Stimulated activated CD8-positive, alpha-beta memory T cell treated with anti-CD3 and anti-CD28 coated beads, Interleukin-4, amount 100 ng/mL, for 1 hour (primary cell): Measurements from ENCODE around the gene RNF214.

Source experiments
- DNase-seq, 2 donors: peaks; one replicate each; pipeline ENCODE4 v3.0.0-alpha.2; 2020; ENCODE audit warnings: low read depth in 2 of 2, low spot score in 1 of 2

Gene RNF214

DNA sequence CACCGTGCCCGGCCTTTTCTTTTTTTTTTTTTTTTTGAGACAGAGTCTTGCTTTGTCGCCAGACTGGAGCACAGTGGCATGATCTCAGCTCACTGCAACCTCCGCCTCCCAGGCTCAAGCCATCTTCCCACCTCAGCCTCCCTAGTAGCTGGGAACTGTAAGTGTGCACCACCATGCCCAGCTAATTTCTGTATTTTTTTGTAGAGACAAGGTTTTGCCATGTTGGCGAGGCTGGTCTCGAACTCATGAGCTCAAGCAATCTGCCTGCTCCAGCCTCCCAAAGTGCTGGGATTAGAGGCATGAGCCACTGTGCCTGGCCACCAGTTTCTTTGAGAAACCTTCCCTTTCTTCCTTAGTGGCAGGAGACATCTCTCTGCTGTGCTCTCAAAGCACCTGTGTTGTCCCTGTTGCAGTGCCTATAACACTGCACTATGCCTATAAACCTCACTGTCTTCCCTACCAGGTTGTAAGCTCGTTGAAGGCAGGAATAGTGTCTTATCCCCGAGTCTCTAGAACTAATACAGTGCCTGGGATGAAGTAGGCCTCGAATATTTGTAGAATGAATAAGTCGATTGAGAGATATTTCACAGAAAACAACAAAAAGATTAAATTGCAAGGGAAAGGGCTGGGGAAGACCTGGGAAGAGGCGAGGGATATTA, 19.6 kb upstream of the RNF214 start:
- no peak for DNase-seq

DNA sequence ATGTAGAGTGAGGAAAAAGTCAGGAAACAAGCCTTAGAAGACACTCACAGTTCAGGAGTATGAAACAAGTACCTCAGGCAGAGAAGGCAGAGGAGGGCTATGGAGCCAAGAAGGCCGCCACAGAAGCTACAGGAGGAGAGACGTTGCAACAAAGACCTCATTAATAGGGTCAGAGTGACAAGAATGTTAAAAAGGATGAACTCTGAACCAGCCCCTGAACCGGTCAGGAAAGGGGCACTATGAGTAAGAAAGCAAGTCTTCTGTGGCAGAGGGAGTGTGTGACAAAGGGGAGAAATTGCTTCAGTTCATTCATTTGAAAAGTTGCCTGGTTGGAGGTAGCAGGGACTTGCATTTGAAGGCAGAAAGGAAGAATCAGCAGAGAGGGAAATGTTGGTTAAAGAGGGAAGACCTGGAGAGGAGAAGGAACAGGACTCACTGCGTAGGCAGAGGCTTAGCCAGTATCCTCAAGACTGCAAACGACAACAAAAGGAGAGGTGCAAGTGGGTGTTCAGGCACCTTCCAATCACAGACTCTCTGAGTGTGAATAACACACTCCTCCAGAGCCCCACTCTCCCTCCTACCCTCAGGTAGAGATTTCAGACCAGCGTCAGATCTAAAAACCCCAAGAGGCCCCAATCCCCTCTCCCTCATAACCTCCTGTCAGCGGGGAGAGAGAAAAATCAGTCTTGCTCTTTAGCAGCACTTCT, 17.9 kb upstream of the RNF214 start:
- no peak for DNase-seq

DNA sequence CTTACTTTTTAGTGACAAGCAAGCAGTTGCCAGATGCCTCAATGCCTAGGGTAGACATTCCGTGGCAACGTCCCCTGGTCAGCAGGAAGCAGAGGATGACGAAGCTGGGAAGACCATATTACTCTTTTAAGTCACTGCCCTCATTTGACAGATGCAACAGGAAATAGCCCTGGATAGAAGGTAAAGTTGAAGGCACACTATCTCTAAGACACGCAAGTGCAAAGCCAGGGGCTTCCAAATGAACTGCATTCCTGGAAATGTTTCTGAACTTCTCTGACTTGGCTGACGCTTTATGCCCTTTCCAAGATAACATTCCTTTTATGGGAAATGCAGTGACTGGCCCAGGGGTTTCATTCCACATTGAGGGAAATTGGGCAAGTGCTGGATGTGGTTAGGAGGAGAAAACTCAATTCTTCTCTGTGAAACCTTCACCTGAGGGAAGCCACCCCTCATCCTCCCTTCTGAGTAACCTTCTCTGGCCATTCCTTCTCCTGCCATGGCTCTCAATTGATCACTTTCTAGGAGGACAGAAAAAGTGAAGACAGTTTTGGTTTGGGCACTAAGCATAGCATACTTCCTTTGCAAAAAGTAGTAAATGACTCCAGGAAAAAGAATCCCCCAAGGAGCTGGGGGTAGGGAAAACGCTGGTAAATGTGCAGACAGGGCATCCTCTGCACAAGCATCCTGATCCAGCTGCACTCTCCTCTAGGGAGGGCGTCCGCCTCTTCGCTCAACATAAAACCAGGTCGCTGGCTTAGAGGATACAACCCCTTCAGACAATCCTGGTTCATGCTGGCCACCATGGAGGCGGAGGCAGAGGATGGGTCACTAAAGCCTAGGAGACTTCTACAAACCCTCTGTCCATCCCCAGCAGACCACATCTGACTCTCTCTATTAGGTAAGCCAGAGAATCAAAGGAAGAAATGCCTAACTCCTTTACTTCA, 15.1 kb upstream of the RNF214 start:
- DNase-seq, result no peak

DNA sequence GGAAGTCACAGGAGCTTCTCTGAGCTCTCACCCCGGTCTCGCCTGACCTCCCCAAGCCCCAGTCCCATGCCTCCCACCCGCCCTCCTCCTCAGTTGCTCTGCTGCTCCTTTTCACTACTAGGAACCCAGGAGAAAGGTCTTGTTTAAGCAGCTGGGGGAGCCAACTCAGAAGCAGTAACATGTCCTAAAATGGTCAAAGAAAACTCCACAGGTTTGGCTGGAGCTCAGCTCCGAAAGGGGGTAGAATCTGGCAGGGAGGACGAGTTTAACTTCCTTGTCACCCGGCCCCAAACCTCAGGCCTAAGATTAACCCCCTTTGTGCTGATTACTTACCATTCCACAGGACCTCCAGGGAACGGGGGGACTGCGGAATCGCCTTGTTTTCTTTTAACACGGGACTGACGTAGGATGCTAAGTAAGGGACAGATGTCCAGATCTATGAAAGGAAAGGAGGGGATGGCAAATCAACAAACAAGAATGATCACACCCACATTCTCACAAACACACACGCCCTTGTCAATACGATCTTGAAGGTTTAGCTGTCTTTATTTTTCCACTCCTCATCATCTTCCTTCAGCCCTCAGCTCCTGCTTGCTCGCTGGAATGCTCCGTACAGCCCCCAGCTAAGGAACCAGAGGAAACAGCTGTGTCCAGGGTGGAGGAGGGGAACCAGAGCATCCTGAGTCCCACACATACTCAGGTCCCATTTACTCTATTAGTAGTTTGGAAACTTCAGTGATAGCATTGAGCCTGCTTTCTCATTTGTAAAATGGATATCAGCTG, 14.1 kb upstream of the RNF214 start:
- no peak for DNase-seq

DNA sequence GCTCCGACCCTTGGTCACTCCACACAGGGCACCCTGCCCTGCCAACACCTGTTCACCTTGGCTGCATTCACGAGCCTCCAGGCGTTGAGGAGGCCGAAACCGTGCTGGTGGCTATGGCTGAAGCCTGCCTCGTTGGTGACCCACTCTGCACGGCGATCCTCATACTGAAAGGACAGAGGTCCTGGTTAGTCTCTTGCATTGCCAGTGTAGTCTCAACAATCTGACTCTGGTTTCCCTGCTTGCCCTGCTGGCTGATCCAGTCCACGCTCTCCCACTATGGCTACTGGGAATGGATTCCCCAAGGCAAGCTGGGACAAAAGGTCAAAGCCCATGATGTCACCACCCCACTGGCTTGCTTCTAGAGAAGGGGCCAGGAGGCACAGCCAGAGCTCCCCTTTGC, 13.5 kb upstream of the RNF214 start:
- no peak for DNase-seq

DNA sequence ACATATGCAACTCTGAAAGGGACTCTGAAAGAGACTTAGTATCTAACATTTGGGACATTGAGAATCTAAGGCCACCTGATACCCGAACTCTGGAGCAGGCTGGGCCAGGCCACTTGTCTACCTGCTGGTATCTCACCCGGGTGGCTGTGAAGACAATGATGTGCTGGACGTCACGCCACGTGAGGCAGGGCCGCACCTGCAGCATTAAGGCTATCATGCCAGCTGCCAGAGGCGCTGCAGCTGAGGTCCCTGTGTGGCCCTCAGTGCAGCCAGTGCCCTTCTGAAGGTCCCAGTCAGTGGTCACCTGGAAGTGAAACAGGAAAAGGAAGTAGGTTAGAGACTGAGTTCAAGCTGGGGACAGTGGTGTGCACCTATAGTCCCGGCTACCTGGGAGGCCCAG, 13.0 kb upstream of the RNF214 start:
- DNase-seq, result no peak

DNA sequence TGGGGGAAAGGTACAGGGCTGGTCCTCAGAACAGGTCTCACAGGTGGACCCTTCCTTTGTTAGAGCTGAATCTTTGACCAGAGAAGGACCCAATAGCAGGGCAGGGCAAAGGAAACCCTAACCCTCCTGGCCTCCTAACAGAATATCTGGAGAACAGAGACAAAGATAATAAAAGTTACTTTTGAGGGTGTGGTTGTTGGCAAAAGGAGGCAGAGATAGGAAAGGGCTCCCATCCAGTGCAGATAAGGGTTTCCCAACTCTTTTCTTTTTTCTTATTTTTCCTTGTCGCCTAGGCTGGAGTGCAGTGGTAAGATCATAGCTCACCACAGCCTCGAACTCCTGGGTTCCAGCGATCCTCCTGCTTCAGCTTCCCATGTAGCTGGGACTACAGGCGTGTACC, 12.5 kb upstream of the RNF214 start:
- DNase-seq, result no peak

DNA sequence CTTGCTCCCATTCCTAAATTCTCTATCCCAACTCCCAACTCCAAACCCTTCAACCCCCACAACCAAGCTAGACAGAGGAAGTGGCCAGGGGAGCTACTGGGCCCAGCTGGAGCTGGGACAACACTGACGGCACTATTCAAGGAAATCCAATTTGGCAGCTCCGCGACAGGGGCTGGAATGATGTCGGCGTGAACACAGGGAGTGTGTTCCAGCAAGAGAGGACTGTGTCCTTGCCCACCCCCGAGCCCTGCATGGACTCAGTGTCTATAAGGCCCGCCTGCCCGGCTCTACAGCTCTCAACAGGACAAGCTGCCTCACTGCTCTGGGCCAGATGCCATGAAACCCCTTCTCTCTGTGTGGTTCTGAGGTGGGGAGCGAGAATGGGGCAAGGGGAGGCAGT, 11.9 kb upstream of the RNF214 start:
- DNase-seq, result no peak

DNA sequence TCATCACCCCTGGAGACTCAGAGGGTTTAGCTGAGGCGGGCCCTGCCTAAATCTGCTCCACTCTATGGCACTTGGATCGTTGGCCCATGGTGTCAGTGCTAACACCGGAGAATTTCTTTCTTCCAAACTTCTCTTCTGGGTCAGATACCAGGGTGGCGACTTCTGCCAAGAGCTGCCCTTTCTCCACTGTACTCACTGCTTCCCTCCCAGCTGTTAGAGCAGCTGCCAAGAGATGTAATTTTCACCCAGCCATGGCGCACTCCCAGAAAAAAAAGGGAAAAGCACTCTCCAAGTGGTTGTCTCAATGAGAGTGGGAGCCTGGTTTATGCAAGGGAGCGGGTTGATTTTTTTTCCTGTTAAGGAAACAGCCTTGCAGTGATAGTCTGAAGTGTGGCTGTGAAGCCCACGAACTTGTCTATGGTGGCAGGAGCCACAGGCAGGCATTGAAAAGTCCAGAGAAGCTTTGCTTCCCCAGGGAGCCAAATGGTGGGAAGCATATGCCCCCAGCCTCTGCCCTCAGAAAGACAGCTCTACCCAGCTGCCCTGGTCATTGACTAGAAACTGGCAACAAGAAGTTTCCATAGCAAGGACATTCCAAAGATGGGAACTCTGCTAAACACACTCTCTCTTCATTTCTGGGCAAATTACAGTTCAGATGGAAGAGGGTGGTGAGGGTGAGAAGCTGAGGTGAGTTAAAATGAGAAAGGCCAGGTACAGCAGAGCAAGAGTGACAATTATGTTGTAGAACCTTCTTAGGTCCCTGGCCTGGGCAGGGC, 11.3 kb upstream of the RNF214 start:
- no peak for DNase-seq

DNA sequence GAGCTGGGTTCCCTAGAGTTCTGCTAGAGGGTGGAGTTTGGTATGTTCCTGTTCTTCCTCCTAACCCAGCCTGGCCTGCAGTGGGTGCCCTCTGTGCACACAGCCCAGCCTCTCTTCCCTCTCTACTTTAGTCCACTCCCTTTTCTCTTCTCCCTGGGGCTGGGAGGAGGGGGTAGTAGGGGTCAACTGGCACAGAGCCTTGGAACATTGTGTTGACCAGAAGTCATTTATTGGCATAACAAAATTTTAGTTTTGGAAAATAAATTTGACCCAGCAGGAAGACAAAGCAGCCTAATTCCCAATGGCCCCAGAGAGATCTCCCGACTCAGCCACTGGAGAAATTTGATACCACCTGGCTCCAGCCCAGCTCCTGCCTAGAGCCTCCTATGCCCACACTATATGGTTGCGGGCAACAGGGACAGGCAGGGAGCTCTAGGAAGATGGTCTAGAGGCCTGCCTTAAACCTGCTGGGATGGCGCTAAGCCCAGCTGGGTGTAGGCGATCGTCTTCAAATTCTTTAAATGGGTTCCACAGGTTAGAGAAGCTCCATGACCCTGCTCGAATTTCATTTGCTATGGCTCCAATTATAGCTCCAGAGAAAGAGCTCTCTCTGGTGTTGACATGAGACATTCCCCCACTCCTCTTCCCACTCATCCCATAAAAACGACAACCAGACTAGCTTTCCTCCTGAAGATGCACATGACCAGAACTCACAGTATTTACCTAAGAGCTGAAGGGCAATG, 10.5 kb upstream of the RNF214 start:
- no peak for DNase-seq

DNA sequence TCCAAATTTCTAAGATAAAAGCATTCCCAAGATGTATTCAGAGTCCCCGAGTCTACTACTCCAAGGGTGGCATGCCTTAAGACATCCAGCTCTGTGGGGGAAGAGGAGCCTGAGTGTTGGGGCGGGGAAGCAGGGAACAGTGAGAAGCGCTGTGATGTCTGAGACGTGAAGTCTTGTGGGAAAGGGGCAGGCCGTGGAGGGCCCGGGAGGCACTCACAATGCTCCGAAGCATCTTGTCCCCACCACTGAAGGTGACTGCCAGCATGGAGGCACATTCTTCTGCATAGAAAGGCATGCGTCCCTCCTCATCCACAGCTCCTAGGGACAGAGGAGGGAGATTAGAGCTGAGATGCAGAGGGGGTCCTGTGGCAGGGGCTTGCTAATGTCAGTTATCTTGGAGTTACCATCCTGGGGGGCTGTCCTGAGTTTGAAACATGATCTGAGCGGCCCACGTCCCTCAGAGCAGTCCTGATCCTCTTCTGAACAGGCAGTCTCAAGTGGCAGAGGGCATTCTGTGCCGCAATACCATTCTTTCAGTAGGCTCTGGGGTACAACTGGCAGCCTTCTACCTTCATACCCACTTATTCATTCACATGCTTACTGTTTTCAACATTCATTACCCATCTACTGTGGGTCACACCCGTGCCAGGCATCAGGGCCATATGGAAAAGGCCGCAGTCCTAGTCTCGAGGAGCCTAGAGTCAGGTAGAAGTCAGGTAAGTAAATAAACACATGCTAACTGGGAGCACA, 9.3 kb upstream of the RNF214 start:
- no peak for DNase-seq

DNA sequence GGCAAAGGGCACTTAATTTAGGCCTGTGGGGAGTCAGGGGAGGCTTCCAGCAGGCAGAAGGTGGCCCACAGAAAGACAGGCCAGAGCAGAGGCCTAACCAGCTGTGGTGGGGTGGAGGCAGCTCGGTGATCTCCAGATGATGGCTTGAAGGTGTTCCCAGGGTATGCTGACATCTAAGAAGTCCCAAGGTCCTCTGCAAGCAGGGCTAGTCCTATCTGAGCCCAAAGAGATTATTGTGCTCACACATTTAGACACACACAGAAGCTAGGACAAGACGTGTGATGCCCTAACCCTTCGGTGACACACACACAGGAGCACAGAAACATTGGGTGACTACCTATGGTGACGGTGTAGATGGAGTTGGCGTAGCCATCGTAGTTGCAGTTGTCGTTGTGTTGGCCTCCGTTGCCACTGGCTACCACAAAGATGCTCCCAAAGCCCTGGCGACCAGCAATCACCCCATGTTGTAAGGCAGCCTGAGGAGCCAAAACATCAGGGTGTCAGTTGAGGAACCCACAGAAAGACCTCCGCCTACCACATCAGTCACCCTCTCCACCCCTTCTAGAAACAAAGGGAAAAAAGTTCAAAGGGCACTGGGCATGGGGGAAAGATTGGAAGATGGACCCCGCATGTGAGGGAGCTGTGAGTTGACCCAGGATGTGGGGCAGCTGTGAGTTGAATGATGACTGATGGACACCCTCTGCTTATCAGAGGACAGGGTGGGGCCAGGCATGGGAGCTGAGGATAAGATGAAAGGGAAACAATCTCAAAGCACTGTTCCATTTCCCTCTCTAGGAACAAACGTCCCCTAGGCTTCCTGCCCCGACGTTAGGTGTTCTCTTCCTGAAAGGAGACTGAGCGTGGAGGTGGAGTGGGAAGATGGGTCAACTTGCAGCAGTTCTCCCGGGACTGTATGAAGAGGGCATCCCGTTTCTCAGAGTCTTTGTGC, 8.5 kb upstream of the RNF214 start:
- no peak for DNase-seq

DNA sequence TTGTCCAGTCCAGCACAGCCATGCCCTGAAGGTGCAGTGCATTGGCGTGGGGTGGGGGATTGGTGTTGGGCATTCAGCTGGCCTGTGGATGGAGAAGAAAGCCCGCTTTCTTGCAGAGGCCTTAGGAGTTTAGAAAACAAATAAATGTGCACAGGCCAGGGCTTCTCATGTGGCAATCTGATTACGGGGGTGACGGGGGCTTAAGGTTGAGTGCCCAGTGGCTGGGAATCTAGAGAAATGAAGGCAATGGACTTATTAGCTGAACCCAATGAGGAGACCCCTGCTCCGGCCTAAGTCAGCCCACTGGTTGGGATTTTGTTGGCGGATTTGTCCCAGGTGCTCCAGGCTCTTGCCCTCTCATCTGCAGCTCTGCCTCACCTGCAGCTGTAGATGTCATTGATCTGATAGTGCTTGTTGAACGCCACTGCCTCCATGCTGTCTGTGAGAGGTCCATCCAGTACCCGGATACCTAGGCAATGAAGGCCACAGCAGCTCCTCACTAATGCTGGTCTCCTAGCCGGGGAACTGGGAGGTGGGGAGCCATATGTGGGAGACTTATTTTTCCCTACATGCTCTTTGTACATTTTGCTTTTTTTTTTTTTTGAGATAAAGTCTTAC, 6.8 kb upstream of the RNF214 start:
- DNase-seq, result no peak

DNA sequence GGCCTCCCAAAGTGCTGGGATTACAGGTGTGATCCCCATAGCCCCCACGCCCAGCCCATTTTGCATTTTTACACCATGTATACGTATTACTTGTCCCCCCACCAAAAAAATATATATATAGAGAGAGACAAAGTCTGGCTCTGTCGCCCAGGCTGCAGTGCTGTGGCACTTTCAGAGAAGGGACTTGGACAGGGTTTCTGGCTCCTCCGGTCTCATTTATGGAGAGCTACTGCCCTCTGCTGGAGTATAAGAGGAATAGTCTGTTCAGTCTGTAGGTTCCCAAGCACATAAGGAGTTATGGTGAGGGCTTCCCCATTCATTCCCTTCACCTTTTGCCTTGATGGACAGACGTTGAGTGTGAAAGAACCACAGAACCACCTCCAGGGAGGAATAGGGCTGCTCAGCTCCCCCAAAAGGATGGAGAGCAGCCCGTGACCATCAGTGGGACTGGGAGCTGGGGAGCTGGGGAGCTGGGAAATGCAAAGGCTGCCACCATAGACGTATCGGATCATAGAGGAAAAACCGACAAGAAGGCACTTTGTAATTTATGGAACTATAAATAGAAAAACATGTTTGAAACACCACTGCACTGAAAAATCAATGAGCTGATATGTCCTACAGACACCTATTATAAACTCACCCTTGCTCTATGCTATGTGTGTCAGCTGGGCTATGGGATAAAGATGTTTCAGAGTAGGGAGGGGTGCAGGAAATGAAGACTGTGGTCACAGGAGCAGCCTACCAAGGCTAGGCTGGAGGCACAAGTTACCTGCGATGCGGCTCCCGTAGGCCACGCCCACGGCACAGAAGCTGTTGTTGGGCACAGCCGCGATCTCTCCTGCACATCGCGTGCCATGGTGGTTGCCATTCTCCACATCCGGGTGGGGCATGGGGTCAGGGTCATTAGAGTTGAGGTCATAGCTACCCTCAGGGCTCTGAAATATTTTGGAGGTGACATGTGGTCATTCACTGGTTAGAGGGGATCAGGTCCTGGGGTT, 5.8 kb upstream of the RNF214 start:
- no peak for DNase-seq

DNA sequence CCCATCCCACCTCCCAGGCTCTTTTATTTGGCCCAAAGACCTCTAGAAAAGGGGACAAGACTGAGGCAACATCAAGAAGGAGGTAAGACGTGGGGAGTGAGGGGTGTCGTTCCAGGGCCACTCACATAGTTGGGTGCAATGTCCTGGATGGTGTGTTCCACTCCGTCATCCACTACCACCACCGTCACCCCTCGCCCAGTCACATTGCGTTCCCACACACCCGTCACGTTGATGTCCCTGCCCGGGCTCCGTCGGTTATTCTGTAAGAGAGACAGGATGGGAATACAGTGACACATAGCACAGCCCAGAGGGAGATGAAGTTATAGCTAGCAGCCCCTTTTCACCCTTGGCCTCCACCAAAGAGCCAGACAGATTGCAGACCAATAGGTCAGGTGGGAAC, 4.4 kb upstream of the RNF214 start:
- no peak for DNase-seq

DNA sequence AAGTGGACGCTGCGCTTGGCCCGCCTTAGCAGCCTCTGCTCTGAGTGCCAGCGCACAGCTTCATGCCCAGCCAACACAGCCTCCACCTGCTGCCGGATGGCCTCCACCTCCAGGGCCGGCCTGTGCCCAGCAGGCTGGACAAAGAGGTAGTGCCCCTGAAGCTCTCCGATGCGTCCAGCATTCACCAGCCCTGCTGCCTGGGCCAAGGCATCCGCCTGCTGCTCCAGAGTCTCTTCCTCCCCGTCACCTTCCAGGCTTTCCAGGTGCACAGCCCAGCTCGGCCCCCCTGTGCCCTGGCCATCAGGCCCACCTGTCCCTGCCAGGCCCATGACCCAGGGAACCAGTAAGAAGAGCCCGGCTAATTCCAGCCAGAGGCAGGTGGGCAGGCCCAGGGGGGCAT, 3.1 kb upstream of the RNF214 start:
- DNase-seq, result no peak
